ENCODE data around the gene BRAF. TPM values are rescaled to one million over a fixed set of nuclear protein-coding genes. Genes with fewer than 3 reads are reported as not detected.
"Not testable (repeated sequence)": the region's sequence is repeated elsewhere in the genome, so short reads cannot be mapped to it uniquely, and the experiment has no call there.

The BRAF gene
- total RNA-seq, 2 experiments from 2014 or later = 30.3 to 30.9 TPM

- CTCF ChIA-PET = no interaction called here
Observed at GRCh38 chr7:140769852-140770251, 154.9 kb downstream of the BRAF start.

GRCh38 chr7:140767418-140767817 is 157.3 kb downstream of the BRAF start:
- DNase-seq = no peak
- POLR2A ChIA-PET = no interaction called here
- CTCF ChIA-PET = no interaction called here
- peaks cover 14% of the 10 kb centered on the region for H3K36me3 Mint-ChIP-seq (ENCODE audit: low read depth)
- no peak overlapping the region for H3K4me3 Mint-ChIP-seq
- no peaks in the 10 kb centered on the region for H3K4me1 Mint-ChIP-seq
- no peaks in the 10 kb centered on the region for H3K27me3 Mint-ChIP-seq
- H3K9me3 Mint-ChIP-seq = no peaks in the 10 kb centered on the region
- no peak overlapping the region for H3K27ac Mint-ChIP-seq

More at GRCh38 chr7:140769852-140770251, 154.9 kb downstream of the BRAF start:
- Mint-ChIP-seq H3K9me3 (no peaks in the 10 kb centered on the region), H3K4me3 (no peak overlapping the region), H3K27me3 (no peaks in the 10 kb centered on the region), H3K36me3 (ENCODE audit: low read depth) (peaks cover 14% of the 10 kb centered on the region), H3K27ac (no peak overlapping the region), H3K4me1 (no peaks in the 10 kb centered on the region)
- no peak for DNase-seq
- POLR2A ChIA-PET = no interaction called here

GRCh38 chr7:140765441-140765840 is 159.3 kb downstream of the BRAF start:
- POLR2A ChIA-PET, H3K9me3 Mint-ChIP-seq, CTCF ChIA-PET, DNase-seq, H3K27me3 Mint-ChIP-seq, H3K27ac Mint-ChIP-seq, H3K4me1 Mint-ChIP-seq, H3K4me3 Mint-ChIP-seq: not testable (repeated sequence)
- peaks cover 23% of the 10 kb centered on the region for H3K36me3 Mint-ChIP-seq (ENCODE audit: low read depth)

- DNase-seq, CTCF ChIA-PET, H3K27ac Mint-ChIP-seq, H3K27me3 Mint-ChIP-seq, POLR2A ChIA-PET, H3K9me3 Mint-ChIP-seq, H3K4me3 Mint-ChIP-seq, H3K4me1 Mint-ChIP-seq: not testable (repeated sequence)
- peaks cover 25% of the 10 kb centered on the region for H3K36me3 Mint-ChIP-seq (ENCODE audit: low read depth)
Observed at GRCh38 chr7:140763166-140763565, 161.6 kb downstream of the BRAF start.

GRCh38 chr7:140761375-140761774 is 163.4 kb downstream of the BRAF start:
- H3K27me3 Mint-ChIP-seq, POLR2A ChIA-PET: not testable (repeated sequence)

GRCh38 chr7:140754506-140754905 is 170.2 kb downstream of the BRAF start:
- H3K27ac Mint-ChIP-seq = no peak overlapping the region
- H3K9me3 Mint-ChIP-seq = peaks cover 1% of the 10 kb centered on the region
- no peaks in the 10 kb centered on the region for H3K4me1 Mint-ChIP-seq
- no peak for DNase-seq
- ChIA-PET CTCF (no interaction called here), POLR2A (no interaction called here)
- no peak overlapping the region for H3K4me3 Mint-ChIP-seq
- H3K27me3 Mint-ChIP-seq = no peaks in the 10 kb centered on the region
- H3K36me3 Mint-ChIP-seq (ENCODE audit: low read depth) = peaks cover 7% of the 10 kb centered on the region

More at GRCh38 chr7:140761375-140761774, 163.4 kb downstream of the BRAF start:
- CTCF ChIA-PET, H3K9me3 Mint-ChIP-seq, DNase-seq, H3K4me3 Mint-ChIP-seq, H3K27ac Mint-ChIP-seq, H3K4me1 Mint-ChIP-seq: not testable (repeated sequence)
- H3K36me3 Mint-ChIP-seq (ENCODE audit: low read depth) = peaks cover 20% of the 10 kb centered on the region

GRCh38 chr7:140752533-140752932 is 172.2 kb downstream of the BRAF start:
- H3K27me3 Mint-ChIP-seq = no peaks in the 10 kb centered on the region
- no peak for DNase-seq
- no peaks in the 10 kb centered on the region for H3K4me1 Mint-ChIP-seq
- no peaks in the 10 kb centered on the region for H3K9me3 Mint-ChIP-seq
- POLR2A ChIA-PET = interaction anchor here (0.9 kb wide), 1 partner anchor 24 kb away, joined by 3 read pairs; no protein-coding TSS in a partner anchor
- no peak overlapping the region for H3K27ac Mint-ChIP-seq
- CTCF ChIA-PET = no interaction called here
- peaks cover 8% of the 10 kb centered on the region for H3K36me3 Mint-ChIP-seq (ENCODE audit: low read depth)
- H3K4me3 Mint-ChIP-seq = no peak overlapping the region

GRCh38 chr7:140746751-140747150 is 178.0 kb downstream of the BRAF start:
- no peak for DNase-seq
- Mint-ChIP-seq H3K4me1 (no peaks in the 10 kb centered on the region), H3K27ac (no peak overlapping the region), H3K9me3 (peaks cover 2% of the 10 kb centered on the region), H3K27me3 (no peaks in the 10 kb centered on the region), H3K4me3 (no peak overlapping the region), H3K36me3 (ENCODE audit: low read depth) (peaks cover 10% of the 10 kb centered on the region)
- ChIA-PET CTCF (no interaction called here), POLR2A (no interaction called here)

GRCh38 chr7:140745266-140746058 is 179.3 kb downstream of the BRAF start:
- H3K36me3 Mint-ChIP-seq (ENCODE audit: low read depth) = peaks cover 10% of the 10 kb centered on the region
- no peaks in the 10 kb centered on the region for H3K4me1 Mint-ChIP-seq
- H3K4me3 Mint-ChIP-seq = no peak overlapping the region
- POLR2A ChIA-PET = no interaction called here
- DNase-seq = no peak
- no peaks in the 10 kb centered on the region for H3K27me3 Mint-ChIP-seq
- H3K9me3 Mint-ChIP-seq = peaks cover 2% of the 10 kb centered on the region
- CTCF ChIA-PET = no interaction called here
- H3K27ac Mint-ChIP-seq = no peak overlapping the region

GRCh38 chr7:140744005-140744404 is 180.7 kb downstream of the BRAF start:
- H3K9me3 Mint-ChIP-seq = peaks cover 2% of the 10 kb centered on the region

GRCh38 chr7:140743255-140743654 is 181.5 kb downstream of the BRAF start:
- DNase-seq, H3K4me3 Mint-ChIP-seq, H3K9me3 Mint-ChIP-seq, H3K27me3 Mint-ChIP-seq, POLR2A ChIA-PET, CTCF ChIA-PET, H3K27ac Mint-ChIP-seq, H3K4me1 Mint-ChIP-seq: not testable (repeated sequence)
- H3K36me3 Mint-ChIP-seq (ENCODE audit: low read depth) = peaks cover 19% of the 10 kb centered on the region

More at GRCh38 chr7:140744005-140744404, 180.7 kb downstream of the BRAF start:
- no peak for DNase-seq
- peaks cover 13% of the 10 kb centered on the region for H3K36me3 Mint-ChIP-seq (ENCODE audit: low read depth)
- H3K27ac Mint-ChIP-seq = no peak overlapping the region
- POLR2A ChIA-PET = no interaction called here
- CTCF ChIA-PET = interaction anchor here (0.6 kb wide), 1 partner anchor 48 kb away, joined by 3 read pairs; no protein-coding TSS in a partner anchor
- no peak overlapping the region for H3K4me3 Mint-ChIP-seq
- H3K4me1 Mint-ChIP-seq = no peaks in the 10 kb centered on the region
- no peaks in the 10 kb centered on the region for H3K27me3 Mint-ChIP-seq

GRCh38 chr7:140738280-140738679 is 186.4 kb downstream of the BRAF start:
- ChIA-PET POLR2A (no interaction called here), CTCF (interaction anchor here (1.3 kb wide), 1 partner anchor 12 kb away, joined by 3 read pairs; no protein-coding TSS in a partner anchor)
- H3K9me3 Mint-ChIP-seq = peaks cover 2% of the 10 kb centered on the region
- no peak overlapping the region for H3K4me3 Mint-ChIP-seq
- H3K27me3 Mint-ChIP-seq = no peaks in the 10 kb centered on the region
- peaks cover 2% of the 10 kb centered on the region for H3K4me1 Mint-ChIP-seq
- peaks cover 18% of the 10 kb centered on the region for H3K36me3 Mint-ChIP-seq (ENCODE audit: low read depth)
- H3K27ac Mint-ChIP-seq = no peak overlapping the region
- no peak for DNase-seq

- Mint-ChIP-seq H3K4me1 (peaks cover 2% of the 10 kb centered on the region), H3K27me3 (no peaks in the 10 kb centered on the region), H3K27ac (no peak overlapping the region), H3K36me3 (ENCODE audit: low read depth) (peaks cover 15% of the 10 kb centered on the region), H3K9me3 (no peaks in the 10 kb centered on the region), H3K4me3 (no peak overlapping the region)
- DNase-seq = no peak
- ChIA-PET CTCF (no interaction called here), POLR2A (no interaction called here)
Observed at GRCh38 chr7:140734729-140735128, 190.0 kb downstream of the BRAF start.

GRCh38 chr7:140734096-140734495 is 190.6 kb downstream of the BRAF start:
- H3K27ac Mint-ChIP-seq = no peak overlapping the region
- H3K36me3 Mint-ChIP-seq (ENCODE audit: low read depth) = peaks cover 13% of the 10 kb centered on the region
- H3K4me1 Mint-ChIP-seq = peaks cover 2% of the 10 kb centered on the region
- no peaks in the 10 kb centered on the region for H3K27me3 Mint-ChIP-seq
- POLR2A ChIA-PET = no interaction called here
- H3K9me3 Mint-ChIP-seq = no peaks in the 10 kb centered on the region
- DNase-seq = no peak
- CTCF ChIA-PET = no interaction called here
- H3K4me3 Mint-ChIP-seq = no peak overlapping the region

All from activated CD4-positive, alpha-beta memory T cell treated with anti-CD3 and anti-CD28 coated beads, Interleukin-2, amount 10 ng/mL, durations not matched to agents 7 days and 5 days (primary cell).